GM19035 (cell line): Measurements from ENCODE around the gene CCDC88C.

Experiments used
- ATAC-seq: cut with Tn5 transposase; IDR thresholded peaks from one replicate; pipeline ENCODE4 v1.9.1; 2021; ENCODE audit not compliant: unreplicated experiment

The CCDC88C gene

DNA sequence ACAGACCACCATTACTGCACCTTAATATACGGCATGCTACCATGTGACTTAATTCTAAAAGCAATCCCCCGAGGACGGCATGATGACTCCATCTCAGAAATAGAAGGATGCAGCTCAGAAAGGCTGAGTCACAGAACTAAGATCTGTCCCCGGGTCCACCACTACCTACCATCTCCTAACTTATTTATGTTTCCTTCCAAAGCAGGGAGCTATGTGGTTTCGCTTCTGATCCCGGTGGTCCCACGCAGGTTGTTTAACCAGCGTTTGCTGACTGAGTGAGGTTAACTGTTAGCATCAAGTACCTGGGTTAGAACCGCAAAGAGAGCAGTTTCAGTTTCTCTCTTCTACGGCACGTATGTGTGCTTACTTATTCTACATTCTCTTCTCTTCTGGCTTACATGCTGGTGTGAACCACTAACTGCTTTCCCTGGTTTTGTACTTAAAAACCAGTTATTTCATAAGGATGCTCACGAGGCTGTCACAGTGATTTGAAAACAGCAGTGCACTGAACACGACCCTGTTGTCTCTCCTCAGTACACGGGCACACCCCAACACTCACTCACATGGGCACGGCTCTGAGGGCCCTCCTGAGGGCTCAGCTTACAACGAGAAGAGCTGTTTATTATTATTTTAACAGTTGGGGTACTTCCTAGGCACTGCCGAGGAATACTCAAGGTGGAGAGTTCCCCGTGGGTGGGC, 66.7 kb downstream of the CCDC88C start:
- peak; percentile 56 for ATAC-seq

DNA sequence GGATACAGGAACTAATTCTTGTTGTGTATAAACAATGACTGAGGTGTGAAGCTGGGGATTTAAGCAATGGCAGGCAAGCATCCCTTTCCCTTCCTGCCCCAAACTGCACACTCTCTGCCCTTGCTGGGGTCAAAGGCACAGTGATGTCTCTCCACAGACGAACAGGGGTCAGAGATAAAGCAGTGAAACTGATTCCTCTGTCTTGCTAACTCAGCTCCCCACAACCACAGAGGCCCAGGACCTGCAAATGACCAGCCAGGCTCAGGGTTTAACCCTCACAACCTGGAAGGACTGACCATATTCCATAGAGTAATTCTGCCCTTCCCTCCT, 67.2 kb downstream of the CCDC88C start:
- peak; percentile 4 for ATAC-seq

DNA sequence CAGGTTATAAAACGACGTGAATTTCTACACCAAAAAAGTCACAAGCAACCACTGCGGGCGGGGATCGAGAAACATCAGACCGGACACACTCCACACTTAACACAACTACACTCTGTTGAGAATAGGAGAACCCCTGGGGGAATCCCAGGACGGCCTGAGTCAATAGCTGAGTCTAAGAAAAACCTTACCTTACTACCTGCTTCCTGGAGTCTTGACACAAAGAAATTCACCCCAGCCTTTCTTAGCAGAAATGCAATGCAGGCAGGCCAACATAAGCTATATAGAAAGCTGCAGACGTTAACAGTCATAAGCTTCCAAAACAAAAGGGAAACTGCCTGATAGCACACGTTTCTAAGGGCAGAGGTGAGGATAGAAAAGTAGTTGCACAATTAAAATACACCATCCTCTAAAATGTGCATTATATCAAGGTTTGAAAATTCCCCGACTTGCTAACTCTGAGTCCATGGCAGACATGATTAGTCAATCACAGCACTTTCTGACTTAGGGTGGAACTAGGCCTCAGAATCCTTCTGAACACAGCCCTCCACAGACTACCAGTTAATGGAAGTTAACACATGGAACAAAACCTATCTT, 68.0 kb downstream of the CCDC88C start:
- ATAC-seq, result peak; percentile 53

DNA sequence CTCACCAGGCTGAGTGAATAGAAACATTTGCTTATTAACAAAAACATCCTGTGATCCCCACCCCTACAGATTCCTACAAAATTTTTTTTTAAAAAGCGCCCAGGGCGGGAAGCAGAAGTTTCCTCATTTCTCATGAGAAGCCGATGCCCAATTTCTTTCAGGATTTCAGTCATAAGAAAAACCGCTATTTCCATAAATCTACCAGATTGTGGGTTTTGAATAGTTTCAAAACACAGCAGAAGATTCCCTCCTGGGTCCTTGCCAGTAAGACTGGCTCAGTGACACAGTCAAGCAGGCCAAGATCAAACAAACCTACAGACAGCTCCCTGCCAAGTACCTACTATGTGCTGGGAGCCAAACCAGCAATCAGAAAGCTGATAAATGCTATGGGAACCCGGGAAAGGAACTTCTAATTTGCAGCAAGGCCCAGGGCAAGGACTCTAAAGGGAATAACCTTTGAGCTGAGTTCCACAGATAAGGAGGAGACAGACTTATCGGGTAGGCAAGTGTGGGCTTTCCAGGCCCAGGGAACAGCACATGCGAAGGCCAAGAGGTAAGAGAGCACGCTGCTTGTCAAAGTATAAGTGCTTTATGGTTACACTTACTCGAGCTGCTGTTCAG, 68.7 kb downstream of the CCDC88C start:
- ATAC-seq, result peak; percentile 3

DNA sequence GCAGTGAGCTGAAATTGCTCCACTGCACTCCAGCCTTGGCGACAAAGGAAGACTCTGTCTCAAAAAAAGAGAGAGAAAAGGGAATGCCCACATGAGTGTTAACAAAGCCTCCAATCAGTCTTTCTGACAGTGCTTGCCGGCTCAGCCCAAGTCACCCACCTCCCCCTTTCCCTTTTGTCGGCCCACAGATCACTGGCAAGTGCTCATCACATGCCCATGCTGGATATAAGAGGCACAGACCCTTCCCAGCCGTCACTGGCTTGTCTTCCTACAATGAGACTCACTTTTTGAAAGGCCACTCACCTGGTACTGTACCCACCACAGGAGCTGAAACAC, 70.8 kb downstream of the CCDC88C start:
- no peak for ATAC-seq

DNA sequence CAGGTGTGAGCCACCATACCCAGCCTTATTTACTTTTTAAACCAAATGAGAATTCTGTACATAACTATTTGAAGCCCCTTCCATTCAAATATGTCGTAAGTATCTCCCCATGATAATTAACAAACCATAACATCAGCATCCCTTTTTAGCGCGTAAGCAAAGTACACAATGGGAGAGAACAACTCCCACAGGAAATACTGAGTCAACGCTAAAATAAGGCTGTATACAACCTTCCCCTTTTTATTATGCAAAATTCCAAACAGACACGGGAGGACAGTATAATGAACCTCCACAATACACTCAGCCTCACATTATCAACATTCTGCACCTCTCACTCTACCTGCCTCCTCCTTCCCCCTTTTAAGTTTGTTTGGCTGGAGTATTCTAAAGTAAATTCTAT, 73.5 kb downstream of the CCDC88C start:
- ATAC-seq, result no peak

DNA sequence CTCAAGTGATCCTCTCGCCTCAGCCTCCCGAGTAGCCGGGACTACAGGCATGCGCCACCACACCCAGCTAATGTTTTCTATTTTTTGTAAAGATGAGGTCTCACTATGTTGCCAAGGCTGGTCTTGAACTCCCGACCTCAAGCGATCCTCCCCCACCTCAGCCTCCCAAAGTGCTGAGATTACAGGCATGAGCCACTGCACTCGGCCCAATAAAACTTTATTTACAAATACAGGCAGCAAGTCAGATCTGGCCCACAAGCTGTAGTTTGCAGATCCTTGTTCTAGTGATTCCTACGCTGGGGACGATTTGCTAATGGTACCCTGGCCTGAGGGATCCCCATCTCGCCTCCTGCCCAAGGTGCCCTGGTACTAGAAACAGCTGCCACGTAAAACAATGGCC, 74.6 kb downstream of the CCDC88C start:
- ATAC-seq, result no peak

DNA sequence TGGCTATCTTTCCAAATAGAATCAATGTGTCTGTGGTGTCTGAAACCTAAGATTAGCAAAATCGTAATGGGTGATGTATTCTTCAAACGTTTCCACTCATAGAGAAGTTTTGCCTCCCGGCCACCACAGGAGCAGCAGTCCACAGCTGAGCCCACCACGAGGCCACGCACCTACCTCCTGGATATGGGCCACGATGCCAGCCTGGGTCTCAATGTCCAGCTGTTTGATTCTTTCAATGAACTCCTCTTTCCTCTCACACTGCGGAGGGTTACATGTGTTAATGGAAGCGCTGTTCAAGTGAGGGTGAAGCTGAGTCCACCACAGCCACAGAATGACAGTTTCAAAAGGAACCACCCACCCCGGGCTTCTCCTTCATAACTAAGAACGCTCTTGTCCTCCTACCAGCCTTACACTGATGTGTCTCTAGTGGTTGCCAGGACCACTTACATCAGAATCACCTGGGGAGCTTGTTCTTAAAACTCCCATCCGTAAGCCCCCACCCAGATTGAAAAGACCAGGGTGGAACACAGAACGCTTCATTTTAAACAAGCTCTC, 75.3 kb downstream of the CCDC88C start:
- no peak for ATAC-seq

DNA sequence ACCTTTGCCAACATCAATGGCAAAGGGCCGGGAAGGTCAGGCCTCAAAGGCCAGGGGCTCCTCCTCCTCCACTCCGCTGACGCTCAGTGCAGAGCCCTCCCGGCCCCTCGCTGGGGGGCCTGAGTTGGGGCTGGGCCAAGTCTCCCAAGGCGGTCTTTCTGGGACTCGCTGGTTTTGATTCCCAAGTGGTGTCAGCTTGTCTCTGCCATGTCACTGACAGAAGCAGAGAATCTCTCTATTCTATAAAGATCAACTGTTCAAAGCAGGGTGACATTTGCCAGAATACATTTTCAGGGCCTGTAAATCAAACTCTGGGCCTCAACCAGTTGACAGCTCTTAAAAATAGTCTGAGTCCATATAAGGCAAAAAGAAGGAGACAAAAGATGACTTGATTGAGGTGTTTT, 75.9 kb downstream of the CCDC88C start:
- ATAC-seq, result no peak

DNA sequence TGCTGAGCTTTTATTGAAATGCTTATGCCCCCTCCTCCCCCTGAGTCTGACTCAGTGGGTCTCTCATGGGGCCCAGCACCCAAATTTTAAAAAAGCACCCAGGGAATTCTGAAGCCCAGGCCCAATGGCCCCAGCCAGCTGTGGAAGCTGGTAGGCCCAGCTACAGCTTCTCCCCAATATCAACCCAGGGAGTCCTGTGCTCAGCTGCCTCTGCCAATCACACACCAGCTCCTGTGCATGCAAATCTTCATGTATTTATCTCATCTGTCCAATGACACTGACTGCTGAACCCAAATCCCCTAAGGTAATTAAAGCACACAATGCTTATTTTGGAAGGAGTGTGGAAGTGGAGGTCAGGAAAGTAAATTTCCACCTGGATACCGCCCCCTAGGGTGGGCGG, 76.3 kb downstream of the CCDC88C start:
- ATAC-seq, result no peak

DNA sequence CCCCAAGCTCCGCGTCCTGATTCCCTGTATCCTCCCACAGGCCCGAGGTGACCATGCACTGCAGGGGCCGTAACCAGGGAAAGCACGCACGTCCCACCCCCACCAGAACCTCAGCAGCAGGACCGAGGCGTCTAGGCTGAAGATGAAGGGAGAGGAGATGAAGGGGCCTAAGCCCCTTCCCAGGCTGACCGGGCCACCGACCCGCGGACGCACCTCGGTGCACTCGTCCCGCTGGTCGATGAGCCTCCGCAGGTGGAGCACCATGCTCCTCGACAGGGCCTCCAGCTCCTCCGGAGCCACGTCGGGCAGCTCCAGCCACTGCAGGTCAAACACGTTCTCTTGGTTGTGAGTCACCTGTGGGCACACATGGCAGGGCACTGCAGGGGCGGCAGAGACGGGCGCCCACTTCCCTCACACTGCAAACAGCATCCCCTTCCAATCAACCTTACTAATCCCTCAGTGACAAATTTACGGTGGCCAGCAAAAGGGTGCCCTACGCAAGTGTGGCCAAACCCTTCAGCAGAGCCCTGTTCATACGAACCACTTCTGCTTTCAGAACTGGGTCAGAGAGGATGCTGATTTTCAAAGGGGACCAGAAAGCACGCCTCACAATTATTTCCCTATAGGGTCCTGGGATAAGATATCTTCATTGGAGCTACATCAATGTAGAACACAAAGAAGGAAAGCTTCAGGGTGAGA, 77.8 kb downstream of the CCDC88C start:
- no peak for ATAC-seq

DNA sequence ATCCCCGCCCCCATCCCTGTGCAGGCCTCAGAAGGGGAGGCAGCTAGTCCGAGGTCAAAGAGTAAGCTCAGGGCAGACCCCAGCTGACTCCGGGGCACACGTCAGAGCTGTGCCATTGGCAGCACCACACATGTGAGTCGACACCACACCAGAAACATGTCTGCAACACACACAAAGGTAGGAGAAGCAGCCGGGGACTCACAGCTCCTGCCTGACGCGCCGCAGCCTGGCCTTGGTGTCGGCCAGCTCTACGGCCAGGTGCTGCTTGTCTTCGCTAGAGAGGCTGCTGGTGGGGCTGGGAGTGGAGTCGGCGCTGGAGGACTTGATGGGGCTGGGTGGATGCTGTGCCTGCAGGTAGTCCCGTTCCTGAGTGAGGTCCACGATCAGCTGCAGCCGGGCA, 78.5 kb downstream of the CCDC88C start:
- no peak for ATAC-seq

DNA sequence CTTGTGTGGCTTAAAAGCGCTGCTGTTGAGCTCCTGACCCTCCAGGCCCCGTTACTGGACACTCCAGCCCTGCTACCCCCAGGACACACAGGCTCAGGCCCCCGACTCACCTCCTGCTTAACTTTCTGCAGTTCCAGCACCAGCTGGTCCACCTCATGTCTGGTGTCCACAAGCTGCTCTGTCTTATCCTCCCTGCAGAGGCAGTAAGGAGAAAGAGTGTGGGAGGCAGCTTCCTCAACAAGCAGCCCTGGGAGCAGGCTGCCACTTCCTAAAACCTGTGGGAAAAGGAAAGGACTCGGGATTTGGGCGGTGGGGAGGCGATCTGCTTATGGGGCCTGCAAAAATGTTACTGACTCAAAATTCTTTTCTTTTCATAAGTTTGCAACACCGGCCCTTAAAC, 79.2 kb downstream of the CCDC88C start:
- no peak for ATAC-seq

DNA sequence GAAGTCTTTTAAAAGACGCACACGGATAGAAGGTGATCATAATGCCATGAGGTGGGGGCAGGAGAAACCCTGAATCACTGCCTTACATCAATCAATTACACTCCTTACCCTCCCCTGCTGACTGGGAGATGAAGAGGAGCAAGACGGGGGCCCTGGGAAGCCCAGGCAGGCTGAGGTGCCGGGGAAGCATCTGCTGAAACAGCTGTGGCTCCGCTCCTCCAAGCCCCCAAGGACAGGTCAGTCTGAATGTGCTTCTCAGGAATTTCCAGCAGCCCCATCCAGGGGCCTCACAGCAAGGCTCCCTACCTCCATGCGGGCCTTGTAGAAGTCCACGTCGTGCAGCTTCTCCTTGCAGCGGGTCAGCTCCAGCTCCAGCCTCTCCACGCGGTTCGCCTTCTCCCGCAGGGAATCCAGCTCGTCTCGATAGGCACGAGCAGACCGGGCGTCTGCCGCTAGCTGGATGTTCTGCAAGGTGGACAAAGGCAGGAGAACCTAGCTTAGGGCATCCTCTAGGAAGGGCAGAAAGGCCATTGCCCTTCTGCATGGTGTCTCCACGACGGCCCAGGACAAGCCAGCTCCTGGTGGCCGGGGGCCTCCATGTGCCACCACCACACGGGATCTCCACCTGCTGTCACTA, 79.8 kb downstream of the CCDC88C start:
- no peak for ATAC-seq

DNA sequence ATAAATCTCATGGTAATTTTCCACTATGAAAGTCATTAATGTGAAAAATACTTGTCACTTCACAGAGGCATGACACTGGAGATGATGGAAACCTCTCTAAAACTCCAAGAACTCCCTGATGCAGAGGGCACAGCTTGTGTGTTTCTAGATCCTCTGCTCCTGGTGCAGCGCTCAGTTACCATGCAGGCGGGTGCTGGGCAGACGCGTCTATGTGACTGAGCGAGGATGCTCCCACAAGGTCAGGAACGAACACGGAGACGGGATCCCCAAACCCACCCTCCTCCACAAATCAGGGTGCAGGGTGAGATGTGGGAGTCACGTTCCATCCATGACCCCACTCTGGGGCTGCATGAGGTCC, 81.5 kb downstream of the CCDC88C start:
- no peak for ATAC-seq

DNA sequence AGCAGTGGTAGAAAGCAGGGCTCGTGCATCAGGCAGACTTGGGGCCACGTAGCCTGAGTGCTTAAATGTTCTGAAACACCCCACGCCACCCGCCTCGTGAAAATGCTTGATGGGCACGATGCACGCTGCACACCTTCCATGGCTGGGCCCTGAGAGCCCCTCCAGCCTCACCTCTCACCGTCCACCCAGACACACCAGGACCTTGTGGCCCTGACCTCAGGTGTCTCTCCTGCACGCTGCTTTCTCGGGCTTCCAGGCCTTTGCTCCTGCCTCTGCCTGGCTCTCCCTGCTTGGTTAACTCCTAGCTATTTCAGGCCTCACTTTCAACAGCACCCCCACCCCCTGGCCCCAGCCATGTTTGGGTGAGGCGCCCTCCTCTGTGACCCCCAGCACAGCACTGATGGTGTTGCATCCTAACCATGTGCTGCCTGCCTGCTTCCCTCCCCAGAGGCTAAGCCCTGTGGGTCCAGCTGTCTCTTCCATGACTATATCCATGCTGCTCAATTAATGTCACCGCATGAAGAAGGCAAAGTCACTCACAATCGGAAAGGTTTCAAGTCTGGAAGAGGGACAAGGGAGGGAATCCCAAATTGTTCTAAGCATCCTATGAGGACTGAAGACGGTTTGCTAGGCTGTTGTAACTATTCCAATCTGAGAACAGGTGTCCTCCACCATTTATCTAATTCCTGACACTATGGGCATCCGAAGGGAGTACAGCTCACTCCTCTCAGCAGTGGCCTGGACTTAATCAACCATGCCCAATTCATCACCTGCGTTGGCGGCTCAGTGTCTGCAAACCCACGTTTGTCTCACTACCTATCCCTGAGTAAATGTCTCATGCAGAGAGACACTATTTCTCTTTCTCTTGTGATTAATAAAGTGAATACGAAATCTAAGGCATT, 82.2 kb downstream of the CCDC88C start:
- ATAC-seq, result no peak

DNA sequence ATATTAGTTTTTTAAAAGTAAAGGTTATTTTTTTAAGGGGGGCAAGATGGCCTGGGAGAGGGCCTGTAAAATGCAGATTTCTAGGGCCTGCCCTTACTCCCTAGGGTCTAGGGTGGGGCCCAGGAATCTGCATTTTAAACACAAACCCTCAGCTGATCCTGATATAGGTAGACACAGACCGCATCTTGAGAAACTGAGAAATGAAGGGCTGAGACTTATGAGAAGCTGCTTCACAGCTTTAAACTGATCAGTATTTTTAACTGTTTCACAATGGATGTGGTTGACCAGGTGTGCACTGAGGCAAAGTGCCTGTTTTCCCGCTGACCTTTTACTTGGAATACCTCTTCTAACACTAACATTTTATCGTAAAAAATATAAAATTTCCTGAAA, 84.0 kb downstream of the CCDC88C start:
- peak; percentile 68 for ATAC-seq

DNA sequence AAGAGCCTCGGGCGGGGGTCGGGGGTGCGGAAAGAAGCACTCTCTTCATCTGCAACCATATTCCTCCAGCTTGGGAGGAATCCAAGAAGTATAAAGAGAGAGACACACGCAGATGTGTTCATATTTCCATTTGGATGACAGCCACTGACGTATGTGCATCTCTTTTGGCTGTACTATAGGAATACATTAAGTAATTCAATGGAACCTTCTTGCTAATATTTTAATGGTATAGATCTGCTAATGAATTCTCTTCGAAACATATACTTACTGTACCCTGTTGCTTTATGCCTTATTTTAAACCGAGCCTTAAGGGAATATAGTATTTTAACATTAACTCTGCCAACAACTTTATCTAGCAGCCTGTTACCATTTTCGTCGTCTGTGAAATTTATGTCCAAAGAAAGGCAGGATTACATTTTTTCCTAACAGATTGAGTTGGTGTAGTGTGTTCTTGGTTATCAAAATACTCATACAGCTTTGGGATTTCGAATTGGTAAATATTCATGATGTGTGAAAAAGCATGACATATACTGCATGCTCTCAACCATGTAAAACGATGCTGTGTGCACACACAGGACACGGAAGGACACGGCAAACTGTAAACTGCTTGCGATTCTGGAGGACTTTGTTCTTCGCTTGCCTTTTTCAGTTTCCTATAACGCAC, 84.5 kb downstream of the CCDC88C start:
- ATAC-seq, result no peak

DNA sequence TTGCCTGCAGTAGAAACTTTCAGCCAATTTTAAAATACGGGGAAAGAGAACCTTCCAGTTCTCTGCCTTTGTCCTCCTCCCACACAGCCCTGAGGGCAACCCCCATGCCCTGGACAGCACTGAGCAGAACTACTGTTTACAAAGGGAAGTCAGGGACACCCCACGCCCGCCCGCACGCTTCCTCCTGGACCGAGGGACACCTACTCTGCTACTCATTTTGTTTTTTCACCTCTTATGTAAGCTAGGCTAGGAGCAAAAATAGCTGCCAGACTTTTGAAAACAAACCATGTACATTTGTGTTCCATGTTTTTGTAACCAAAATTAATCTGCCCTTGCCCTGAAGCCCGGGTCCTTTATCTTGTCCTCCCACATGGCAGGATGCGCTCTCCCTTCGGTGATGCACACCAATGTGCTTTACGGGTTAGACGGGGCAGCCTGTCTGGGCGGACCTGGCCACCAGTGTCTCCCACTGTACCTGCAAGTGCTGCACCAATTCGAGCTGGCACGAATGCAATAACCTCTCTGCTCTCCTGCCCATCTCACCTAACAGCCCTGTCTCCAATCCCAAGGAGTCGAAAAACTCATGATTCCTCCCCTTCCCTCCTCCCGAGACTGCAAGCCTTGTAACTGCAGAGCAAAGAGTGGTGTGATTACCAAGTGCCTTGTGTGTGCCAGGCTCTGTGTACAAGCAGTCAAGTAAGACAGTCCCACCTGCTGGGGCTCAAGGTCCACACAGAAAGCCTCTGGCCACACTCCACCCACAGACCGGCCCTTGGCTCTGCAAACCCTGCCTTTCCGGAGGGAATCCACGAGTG, 85.2 kb downstream of the CCDC88C start:
- ATAC-seq, result no peak
